Epithelial cell of proximal tubule (primary cell): ENCODE measurements around the gene PTTG1. TPM values are rescaled to one million over a fixed set of nuclear protein-coding genes. Genes with fewer than 3 reads are reported as not detected.
A peak's percentile ranks its signal among the peaks of the same experiment; 100 is the strongest.

ENCODE experiments used
- DNase-seq: peaks from one replicate; pipeline ENCODE4 v3.0.0-alpha.2; 2011; ENCODE audit warnings: low read depth
- H3K4me3 ChIP-seq: 2 replicates; pipeline ENCODE4 v1.5.1; 2011; ENCODE audit warnings: low read depth, mild to moderate bottlenecking, low read length
- CTCF ChIP-seq: conservative IDR thresholded peaks from 2 replicates; pipeline ENCODE4 v1.5.1; 2012; ENCODE audit warnings: low read depth, mild to moderate bottlenecking, low read length
- total RNA-seq: library from RNA; depleted of rRNA; stranded (reverse); fragments of >200 nt; gene quantifications from 2 replicates; pipeline ENCODE4 v1.2.3, GENCODE V29; 2015

PTTG1 gene
- total RNA-seq, 1 donor from 2014 or later, result 963 TPM

DNA sequence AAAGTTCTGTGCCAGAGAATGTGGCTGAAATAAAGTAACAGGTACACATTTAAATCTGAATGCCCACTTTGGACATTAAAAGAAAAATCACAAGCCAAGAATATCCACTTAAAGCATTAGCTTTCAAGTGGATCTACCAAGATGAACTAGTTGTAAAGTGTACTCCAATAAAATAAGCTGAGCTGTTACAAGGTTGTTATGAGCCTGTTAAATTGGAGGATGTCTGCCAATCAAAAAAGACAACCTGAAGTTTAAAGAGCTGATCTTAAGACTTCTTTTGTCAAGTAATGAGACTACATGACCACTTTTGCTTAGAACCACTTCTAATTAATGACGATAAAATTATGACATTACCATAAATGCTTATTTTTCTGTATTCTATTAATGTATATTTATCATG lies 24.2 kb upstream of the PTTG1 start:
- H3K4me3 ChIP-seq, result no peak overlapping the region
- no peak for DNase-seq
- no peak for TF ChIP-seq CTCF

DNA sequence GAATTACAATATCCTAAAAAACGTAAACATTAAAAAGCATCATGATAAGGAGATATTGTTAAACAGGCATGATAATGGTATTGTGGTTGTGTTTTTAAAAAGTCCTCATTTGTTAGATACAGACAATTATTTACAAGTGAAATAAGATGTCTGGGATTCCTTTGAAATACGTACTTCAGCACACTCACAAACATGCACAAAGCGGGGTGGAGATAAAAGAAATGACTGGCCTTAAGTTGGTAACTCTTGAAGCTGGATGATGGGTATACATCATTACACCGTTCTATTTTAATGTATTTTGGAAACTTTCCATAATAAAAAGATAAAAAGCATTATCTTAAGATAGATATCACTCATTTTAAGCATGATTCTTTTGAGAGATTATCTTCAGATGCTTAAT lies 22.8 kb upstream of the PTTG1 start:
- peak overlapping the region; percentile 70 for H3K4me3 ChIP-seq
- no peak for DNase-seq
- TF ChIP-seq CTCF, result no peak

GRCh38 chr5:160399402-160400353 lies 22.0 kb upstream of the PTTG1 start, which contains the start of gene FAM200C:
FAM200C (minus strand) TSS chr5:160400054; CDS start chr5:160395490, 4,564 bp downstream.
- H3K4me3 ChIP-seq, result peak within 1 kb of the TSS; percentile 70
- DNase-seq, result peak; percentile 41
- TF ChIP-seq CTCF, result no peak

DNA sequence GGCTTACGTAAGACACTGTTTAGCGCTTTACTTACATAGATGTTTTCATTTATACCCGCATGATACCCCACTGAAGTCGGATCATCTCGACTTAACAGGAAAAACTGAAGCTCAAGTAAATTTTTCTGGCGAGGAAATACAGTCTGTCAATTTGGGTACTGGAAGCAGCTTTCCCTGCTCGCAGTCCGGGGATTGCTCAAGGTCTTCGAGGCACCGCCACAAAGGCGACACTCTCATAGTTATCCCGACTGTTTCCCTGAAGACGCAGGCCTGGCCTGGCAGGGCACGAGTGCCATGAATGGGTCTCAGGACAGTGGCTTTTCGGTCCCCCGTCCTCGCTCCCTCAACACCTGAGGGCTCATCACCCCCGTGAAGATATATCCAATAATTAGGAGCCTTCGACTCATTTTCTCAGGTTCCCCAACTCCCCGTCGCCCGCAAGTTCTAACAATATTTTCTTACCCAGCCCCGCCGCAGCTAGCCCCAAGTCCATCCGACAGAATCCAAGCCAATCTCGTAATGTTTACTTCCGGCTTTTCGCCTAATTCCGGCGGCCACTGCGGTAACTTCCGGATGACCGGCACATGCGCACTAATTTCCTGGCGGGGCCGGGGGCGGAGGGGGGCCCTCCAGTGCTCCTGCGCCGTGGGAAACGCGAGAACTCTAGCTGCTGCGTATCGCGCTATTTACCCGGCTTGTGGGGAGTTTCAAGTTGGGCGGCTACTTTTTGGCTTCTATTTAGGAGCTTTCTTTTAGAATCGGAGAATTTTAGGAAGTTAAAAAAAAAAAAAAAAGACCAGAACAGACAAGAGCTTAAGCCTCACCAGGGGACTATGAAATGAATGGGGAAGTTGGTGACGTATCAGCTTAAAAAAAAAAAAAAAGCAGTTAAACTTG lies 2.8 kb upstream of the PTTG1 start, which contains the start of gene SLU7:
TSS of gene SLU7 (minus strand) at position 521 of the 897 bp plus-strand sequence. CDS start 3,787 bp downstream, outside the sequence.
- peak within 1 kb of the TSS; percentile 95 for H3K4me3 ChIP-seq
- no peak for DNase-seq
- TF ChIP-seq CTCF, result no peak

GRCh38 chr5:160419458-160420330 lies 2.0 kb upstream of the PTTG1 start:
- H3K4me3 ChIP-seq, result peak overlapping the region; percentile 95
- TF ChIP-seq CTCF, result no peak
- no peak for DNase-seq

DNA sequence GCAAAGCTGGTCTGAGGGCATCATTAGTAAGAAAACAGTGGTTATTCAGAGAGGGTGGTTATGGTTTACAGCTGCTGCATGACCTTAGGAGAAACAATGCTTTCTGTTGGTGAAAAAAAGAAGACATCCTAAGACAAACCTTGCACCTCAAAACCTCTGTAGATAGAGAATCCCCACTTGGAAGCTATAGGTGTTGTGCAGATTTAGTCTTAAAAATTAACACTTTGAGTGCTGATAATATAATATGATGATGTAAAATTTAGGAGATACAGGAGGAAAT lies 1.4 kb upstream of the PTTG1 start:
- TF ChIP-seq CTCF, result no peak
- no peak overlapping the region for H3K4me3 ChIP-seq
- no peak for DNase-seq
